HG02798 (cell line): ENCODE measurements around the gene OSBPL10.

Experiments
- ATAC-seq: cut with Tn5 transposase; IDR thresholded peaks from one replicate; pipeline ENCODE4 v1.9.1; 2021; ENCODE audit warnings: mild to moderate bottlenecking; ENCODE audit not compliant: unreplicated experiment, poor library complexity

Gene OSBPL10

GRCh38 chr3:31960793-31961431 lies 20.1 kb downstream of the OSBPL10 start:
- peak; percentile 67 for ATAC-seq

- ATAC-seq: peak; percentile 20
Observed at GRCh38 chr3:31959951-31960792, 20.9 kb downstream of the OSBPL10 start.

DNA sequence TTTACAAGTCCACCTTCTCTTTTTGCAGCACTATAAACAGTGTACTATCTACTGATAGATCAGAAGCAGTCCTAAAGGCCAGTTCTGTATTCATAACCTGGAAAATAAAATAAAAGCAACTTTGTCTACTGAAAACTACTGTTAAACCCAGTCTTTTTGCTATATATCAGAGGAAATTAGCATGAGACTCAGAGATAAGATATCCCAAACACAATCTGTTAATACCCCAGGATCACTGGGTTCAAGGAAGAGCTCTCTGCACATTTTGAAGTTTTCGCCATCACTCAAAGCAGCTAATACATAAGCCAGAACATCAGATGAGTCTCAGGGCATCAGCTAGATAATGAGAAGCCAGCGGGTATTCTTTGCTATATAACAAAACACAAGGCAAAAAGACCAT lies 21.8 kb downstream of the OSBPL10 start:
- ATAC-seq: no peak

DNA sequence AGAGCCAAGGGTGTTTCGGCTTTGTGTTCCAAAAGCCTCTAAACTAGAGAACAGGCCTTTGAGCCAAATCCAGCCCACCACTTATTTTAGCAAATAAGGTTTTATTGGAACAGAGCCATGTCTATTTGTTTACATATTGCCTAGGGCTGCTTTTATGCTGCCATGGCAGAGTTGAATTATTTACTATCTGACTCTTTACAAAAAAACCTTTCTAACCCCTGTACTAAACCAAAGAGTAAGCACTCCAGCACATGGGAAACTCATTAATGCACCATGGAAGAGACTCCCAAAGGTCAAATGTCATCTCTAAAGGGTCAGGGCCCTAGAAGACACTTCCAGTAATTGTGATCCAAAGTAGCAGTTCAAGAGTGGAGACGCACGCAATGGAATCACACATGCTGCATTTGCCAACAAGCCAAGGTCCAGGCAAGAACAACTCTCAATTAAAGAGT lies 22.3 kb downstream of the OSBPL10 start:
- no peak for ATAC-seq

DNA sequence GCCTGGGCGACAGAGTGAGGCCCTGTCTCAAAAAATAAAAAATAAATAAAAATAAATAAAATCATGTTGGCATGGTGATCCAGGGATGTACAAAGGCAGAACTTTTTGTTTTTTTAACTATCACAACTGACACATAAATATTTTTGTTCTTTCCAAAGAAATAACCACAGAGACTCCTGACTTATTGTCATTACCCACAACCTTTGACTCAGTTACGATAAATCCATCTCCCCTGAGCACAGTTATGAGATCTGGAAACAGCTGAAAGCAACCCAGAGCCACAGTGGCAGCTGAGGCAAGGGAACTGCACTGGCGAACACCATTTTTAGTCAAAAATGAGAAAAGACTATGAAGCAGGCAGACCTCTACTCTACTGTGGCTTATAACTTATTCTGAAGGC lies 24.0 kb downstream of the OSBPL10 start:
- ATAC-seq: no peak

GRCh38 chr3:31955581-31955980 lies 25.5 kb downstream of the OSBPL10 start:
- no peak for ATAC-seq

- ATAC-seq: no peak
Observed at GRCh38 chr3:31953636-31954035, 27.4 kb downstream of the OSBPL10 start.

- no peak for ATAC-seq
Observed at GRCh38 chr3:31953091-31953490, 28.0 kb downstream of the OSBPL10 start.

GRCh38 chr3:31952205-31952604 lies 28.9 kb downstream of the OSBPL10 start:
- ATAC-seq: peak; percentile 83

DNA sequence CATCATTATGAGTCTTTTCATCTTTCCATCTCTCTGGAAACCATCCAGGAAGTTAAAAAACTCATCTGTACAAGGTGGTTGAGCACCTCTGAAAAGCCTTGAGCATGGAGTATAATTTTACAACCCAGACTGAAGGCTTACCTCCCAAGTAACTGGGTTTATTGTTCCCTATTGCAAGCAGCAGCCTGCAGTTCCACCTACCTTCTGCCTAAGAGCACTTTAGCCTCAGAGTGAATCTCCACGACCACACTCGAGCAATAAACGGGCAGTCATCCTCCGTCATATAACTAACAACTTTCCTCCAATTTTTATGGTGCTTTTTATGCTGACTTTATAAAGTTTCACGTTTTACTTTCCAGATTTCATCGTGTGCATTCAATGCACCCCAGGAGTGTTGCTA lies 32.8 kb downstream of the OSBPL10 start:
- no peak for ATAC-seq

GRCh38 chr3:31947671-31948091 lies 33.4 kb downstream of the OSBPL10 start:
- ATAC-seq: no peak

DNA sequence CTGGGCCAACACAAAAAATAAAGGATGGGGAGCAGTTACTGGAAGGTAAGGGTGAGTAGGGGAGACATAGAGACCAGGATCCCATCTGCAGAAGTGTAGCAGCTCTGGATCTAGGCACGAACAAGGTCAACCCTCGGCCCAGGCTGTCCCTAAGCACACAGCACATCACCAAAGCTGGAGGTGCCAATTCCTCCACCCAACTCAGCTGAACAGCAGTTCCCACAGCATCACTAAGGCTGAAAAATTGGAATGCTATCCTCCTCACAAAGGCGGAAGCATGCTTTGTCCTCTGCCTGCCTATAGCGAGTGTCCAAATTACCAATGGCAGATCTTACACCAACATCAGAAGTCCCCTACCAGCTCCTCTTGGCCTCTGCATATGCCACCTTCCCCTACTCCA lies 33.9 kb downstream of the OSBPL10 start:
- ATAC-seq: no peak

DNA sequence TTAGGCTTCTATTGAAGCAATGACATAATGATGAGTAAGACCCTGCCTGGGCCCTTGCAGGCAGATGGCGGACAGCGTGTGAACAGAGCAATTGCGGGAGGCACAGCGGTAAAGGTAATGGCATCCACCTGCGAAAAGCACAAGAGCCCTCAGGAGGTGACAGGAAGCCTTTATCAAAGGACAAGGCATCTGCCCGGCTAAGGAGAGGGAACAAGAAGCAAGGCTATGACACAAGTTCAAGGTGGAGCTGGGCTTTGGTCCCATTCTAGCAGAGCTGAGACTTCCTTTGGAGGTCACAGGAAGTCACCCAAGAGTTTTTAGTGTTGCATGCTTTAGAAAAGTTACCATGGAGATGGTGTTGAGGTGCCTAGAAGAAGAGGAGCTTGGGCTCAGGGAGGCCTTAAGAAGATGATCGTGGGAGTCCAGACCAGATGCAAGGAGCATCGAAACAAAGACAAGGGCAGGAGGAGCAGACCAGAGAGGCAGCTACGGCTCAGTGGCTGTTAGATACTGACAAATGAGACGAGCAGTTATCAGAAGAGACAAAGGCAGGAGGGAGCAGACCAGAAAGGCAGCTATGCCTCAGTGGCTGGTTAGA lies 34.5 kb downstream of the OSBPL10 start:
- ATAC-seq: peak; percentile 31

GRCh38 chr3:31945738-31946052 lies 35.4 kb downstream of the OSBPL10 start:
- no peak for ATAC-seq

GRCh38 chr3:31943041-31943440 lies 38.0 kb downstream of the OSBPL10 start:
- ATAC-seq: no peak

GRCh38 chr3:31942446-31942845 lies 38.6 kb downstream of the OSBPL10 start:
- no peak for ATAC-seq

DNA sequence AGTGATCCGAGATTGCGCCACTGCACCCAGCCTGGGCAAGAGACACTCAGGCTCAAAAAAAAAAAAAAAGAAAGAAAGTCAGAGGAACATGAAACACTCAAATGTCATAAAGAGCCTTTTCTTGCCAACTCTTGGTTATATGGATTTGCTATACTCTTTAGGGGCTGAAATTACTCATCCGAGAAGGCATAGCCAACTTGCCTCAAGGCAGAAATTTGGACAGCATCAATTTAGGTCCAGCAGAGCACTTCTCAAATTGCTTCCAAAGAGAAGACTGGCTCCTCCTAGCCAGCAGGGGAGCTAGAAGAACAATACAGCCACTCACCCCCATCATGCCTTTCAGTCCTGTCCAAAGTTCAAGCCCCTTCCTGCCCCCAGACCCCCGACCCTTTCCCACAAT lies 43.8 kb downstream of the OSBPL10 start:
- no peak for ATAC-seq

GRCh38 chr3:31936420-31937060 lies 44.5 kb downstream of the OSBPL10 start:
- no peak for ATAC-seq

DNA sequence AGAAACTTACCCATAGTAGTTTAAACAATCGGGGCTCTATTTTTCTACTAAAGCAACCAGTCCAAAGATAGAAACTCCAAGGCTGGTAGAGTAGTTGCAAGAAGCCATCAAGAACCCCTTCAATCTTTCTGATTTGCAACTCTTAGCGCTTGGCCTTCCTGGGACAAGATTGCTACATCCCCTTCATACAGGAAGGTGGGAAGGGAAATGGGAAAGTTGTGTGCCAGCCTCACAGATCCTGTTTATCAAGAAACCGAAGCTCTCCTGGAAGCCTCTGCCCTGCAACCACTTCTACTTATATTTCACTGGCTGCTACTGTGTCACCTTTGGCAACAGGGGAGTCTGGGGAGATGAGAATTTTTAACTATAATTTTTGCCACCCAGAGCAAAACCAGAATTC lies 46.2 kb downstream of the OSBPL10 start:
- ATAC-seq: no peak

DNA sequence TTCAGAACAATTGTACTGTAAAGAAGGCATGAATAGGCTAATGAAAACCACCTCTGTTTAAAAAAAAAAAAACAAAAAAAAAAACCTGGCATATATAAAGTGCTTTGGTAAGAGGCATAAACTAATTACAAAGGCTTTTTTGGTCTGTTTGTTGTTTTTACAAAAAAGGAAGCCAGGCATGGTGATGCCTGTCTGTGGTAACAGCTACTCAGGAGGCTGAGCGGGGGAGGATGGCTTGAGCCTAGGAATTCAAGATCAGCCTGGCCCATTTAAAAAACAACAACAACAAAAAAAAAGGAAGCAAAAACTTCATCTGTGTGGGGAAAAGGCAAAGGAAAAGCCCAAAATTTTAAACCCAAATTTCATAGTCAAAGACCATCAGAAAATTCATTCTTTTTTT lies 47.0 kb downstream of the OSBPL10 start:
- no peak for ATAC-seq

DNA sequence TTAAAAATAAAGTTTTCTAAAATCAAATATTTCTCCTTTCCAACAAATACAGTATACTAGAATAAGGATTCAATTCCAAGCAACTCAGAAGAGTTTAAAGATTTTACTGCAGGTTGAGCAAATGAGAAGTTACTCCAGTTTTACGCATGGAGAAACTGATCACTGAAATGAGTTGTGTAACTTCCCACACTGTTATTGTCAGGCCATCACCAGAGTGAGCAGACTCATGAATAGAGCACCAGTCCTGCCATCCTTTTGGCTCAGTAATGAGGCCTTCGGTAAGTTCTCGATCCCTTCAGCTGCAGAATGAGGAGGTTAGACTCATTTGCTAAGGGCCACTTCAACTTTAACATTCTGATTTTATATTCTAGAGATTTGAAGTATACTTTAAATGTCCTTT lies 48.1 kb downstream of the OSBPL10 start:
- ATAC-seq: no peak
